ENCODE measurements around the gene OLIG1. TPM values are rescaled to one million over a fixed set of nuclear protein-coding genes. Genes with fewer than 3 reads are reported as not detected.
A peak's percentile ranks its signal among the peaks of the same experiment; 100 is the strongest.

The OLIG1 gene
- total RNA-seq, 1 donor from 2014 or later: not detected

DNA sequence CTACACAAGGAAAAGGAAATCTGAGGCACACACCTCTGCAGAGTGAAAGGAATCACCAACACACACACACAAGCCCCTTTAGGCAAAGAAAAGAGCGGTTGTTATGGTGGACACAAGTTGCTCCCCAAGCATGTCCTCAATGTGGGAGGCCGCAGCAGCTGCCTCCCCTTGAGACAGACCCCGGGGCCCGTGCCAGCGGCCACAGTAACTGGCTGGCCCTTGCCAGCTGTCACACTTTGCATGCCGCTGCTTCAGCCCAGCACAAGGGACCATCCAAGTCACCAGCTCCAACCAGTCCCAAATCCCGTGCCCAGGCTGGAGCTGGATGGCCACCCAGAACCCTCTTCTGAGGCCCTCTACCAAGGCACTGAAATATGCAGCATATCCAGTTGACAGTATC, 2.9 kb upstream of the OLIG1 start:
- H3K4me1 ChIP-seq: peaks cover 0 to 7% of the 10 kb centered on the region in 2 donors
- no peak overlapping the region for H3K4me3 ChIP-seq
- intact Hi-C loops (cut with DNase I): no loop called here
- TF ChIP-seq CTCF (IDR thresholded peaks at IDR 0.05): no peak
- no peaks in the 10 kb centered on the region for H3K36me3 ChIP-seq
- DNase-seq (ENCODE audit: low spot score in 2 of 2): no peak
- peaks cover 10% of the 10 kb centered on the region for H3K27me3 ChIP-seq
- no peaks in the 10 kb centered on the region for H3K9me3 ChIP-seq
- no peak overlapping the region for H3K27ac ChIP-seq

DNA sequence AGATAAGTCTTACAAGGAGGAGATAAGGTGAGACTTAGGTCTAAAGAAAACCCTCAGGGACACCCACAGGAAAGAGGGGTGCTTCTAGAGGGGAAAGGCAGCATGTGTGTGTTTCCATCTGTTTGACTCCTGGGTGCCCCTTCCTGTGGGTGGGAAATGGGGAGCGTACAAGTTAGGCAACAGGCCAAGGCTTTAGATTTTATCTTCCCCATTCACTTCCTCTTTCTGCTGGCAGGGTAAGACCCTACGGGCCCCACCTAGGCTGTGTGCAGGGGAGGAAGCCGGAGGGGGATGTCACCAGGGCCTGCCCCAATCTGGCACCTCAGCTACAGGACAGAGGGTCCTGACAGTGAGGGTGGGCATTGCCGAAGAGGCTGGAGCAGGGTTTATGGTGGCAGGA, 2.5 kb upstream of the OLIG1 start:
- Histone ChIP-seq H3K36me3 (no peaks in the 10 kb centered on the region), H3K4me3 (no peak overlapping the region), H3K27me3 (peaks cover 10% of the 10 kb centered on the region), H3K27ac (no peak overlapping the region), H3K4me1 (peaks cover 0 to 8% of the 10 kb centered on the region in 2 donors), H3K9me3 (no peaks in the 10 kb centered on the region)
- no peak for DNase-seq (ENCODE audit: low spot score in 2 of 2)
- no peak for TF ChIP-seq CTCF (IDR thresholded peaks at IDR 0.05)
- intact Hi-C loops (cut with DNase I): no loop called here

DNA sequence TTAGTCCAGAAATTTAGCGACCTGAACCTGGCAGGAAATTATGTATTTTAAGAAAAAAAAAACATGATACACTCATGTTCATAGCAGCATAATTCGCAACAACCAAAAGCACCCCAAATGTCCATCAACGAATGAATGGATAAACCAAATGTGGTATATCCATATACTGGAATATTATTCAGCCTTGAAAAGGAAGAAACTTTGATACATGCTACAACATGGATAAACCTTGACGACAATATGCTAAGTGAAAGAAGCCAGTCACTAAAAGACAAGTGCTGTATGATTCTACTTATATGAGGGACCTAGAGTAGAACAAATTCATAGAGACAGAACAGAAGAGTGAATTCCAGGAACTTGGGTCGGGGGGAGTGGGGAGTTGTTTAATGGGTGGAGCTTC, 698 bp upstream of the OLIG1 start:
- intact Hi-C loops (cut with DNase I): no loop called here
- TF ChIP-seq CTCF (IDR thresholded peaks at IDR 0.05): no peak
- no peaks in the 10 kb centered on the region for H3K36me3 ChIP-seq
- H3K9me3 ChIP-seq: no peaks in the 10 kb centered on the region
- no peak overlapping the region for H3K4me3 ChIP-seq
- no peak overlapping the region for H3K27ac ChIP-seq
- H3K4me1 ChIP-seq: peaks cover 0 to 8% of the 10 kb centered on the region in 2 donors
- DNase-seq (ENCODE audit: low spot score in 2 of 2): no peak
- peaks cover 10% of the 10 kb centered on the region for H3K27me3 ChIP-seq

DNA sequence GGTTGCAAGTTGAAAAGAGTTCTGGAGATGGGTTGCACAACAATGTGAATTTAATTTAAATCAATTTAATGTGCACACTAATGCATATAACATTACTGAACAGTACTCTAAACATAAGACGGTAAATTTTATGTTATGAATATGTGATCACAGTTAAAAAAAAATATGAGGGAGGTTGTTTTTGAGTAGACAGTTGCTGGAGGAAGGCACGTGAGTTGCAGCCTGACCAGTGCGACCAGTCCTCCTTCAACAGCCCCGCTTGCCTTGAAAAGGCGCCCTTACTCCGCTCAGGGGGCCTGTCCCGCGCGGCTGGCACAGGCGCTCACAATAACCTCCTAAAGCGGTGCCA, 322 bp upstream of the OLIG1 start:
- Histone ChIP-seq H3K4me1 (peaks cover 0 to 8% of the 10 kb centered on the region in 2 donors), H3K27ac (no peak overlapping the region), H3K27me3 (peaks cover 10% of the 10 kb centered on the region), H3K4me3 (peak overlapping the region in 1 of 2 donors; percentile 58), H3K36me3 (no peaks in the 10 kb centered on the region), H3K9me3 (no peaks in the 10 kb centered on the region)
- no peak for DNase-seq (ENCODE audit: low spot score in 2 of 2)
- no peak for TF ChIP-seq CTCF (IDR thresholded peaks at IDR 0.05)
- intact Hi-C loops (cut with DNase I): no loop called here

DNA sequence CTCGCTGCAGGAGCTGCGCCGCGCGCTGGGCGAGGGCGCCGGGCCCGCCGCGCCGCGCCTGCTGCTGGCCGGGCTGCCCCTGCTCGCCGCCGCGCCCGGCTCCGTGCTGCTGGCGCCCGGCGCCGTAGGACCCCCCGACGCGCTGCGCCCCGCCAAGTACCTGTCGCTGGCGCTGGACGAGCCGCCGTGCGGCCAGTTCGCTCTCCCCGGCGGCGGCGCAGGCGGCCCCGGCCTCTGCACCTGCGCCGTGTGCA, 730 bp downstream of the OLIG1 start:
- TF ChIP-seq CTCF (IDR thresholded peaks at IDR 0.05): no peak
- no peak overlapping the region for H3K27ac ChIP-seq
- no peaks in the 10 kb centered on the region for H3K36me3 ChIP-seq
- DNase-seq (ENCODE audit: low spot score in 2 of 2): no peak
- intact Hi-C loops (cut with DNase I): no loop called here
- H3K9me3 ChIP-seq: no peaks in the 10 kb centered on the region
- peaks cover 0 to 8% of the 10 kb centered on the region in 2 donors for H3K4me1 ChIP-seq
- peak overlapping the region; percentile 52 to 58 for H3K4me3 ChIP-seq
- H3K27me3 ChIP-seq: peaks cover 10% of the 10 kb centered on the region

GRCh38 chr21:33070998-33071769, 1.2 kb downstream of the OLIG1 start:
- Histone ChIP-seq H3K4me3 (peak overlapping the region; percentile 50 to 58), H3K27me3 (peaks cover 10% of the 10 kb centered on the region)

More at GRCh38 chr21:33070998-33071769, 1.2 kb downstream of the OLIG1 start:
- DNase-seq (ENCODE audit: low spot score in 2 of 2): no peak
- Histone ChIP-seq H3K9me3 (no peaks in the 10 kb centered on the region), H3K27ac (no peak overlapping the region), H3K4me1 (peaks cover 0 to 8% of the 10 kb centered on the region in 2 donors), H3K36me3 (no peaks in the 10 kb centered on the region)
- TF ChIP-seq CTCF (IDR thresholded peaks at IDR 0.05): no peak
- intact Hi-C loops (cut with DNase I): no loop called here
